ENCODE data around the gene NKD1. TPM values are rescaled to one million over a fixed set of nuclear protein-coding genes. Genes with fewer than 3 reads are reported as not detected.

NKD1 gene
- total and polyA plus RNA-seq, 4 donors, result 2.3 to 14.1 (median 8.0) TPM

- TF ChIP-seq CTCF (IDR thresholded peaks at IDR 0.05; ENCODE audit: control extremely low read depth, extremely low read depth), result no peak
- H3K4me1 ChIP-seq (ENCODE audit: control insufficient read depth in 5 of 5, insufficient read depth in 5 of 5, low read length in 5 of 5), result peaks cover 0 to 13% (median 5%) of the 10 kb centered on the region in 5 donors
- ATAC-seq (ENCODE audit: insufficient read depth, low FRiP score) (no peak), DNase-seq (no peak)
- H3K4me3 ChIP-seq, result no peak overlapping the region
- peaks cover 0 to 3% (median 0%) of the 10 kb centered on the region in 4 donors for H3K9me3 ChIP-seq (ENCODE audit: control insufficient read depth in 4 of 4, insufficient read depth in 3 of 4, low read length in 3 of 4)
- WGBS, 2 donors, result 59 to 79% methylated on average over 5 of the region's 5 CpGs
- H3K27ac ChIP-seq (ENCODE audit: low read depth in 1 of 2, low read length in 1 of 2), result no peak overlapping the region
- no peak overlapping the region for H3K9ac ChIP-seq (ENCODE audit: insufficient read depth in 1 of 2, low read length in 2 of 2)
- H3K36me3 ChIP-seq (ENCODE audit: control insufficient read depth in 4 of 4, insufficient read depth in 4 of 4, low read length in 4 of 4), result no peaks in the 10 kb centered on the region
- H3K27me3 ChIP-seq (ENCODE audit: control insufficient read depth in 3 of 3, insufficient read depth in 3 of 3, low read length in 2 of 3), result no peaks in the 10 kb centered on the region
These were observed 116.1 kb downstream of the NKD1 start for GRCh38 chr16:50664270-50664669.

GRCh38 chr16:50665128-50665878, 117.1 kb downstream of the NKD1 start:
- WGBS, 2 donors, result 15 to 16% methylated on average over 40 of the region's 40 CpGs
- no peaks in the 10 kb centered on the region for H3K27me3 ChIP-seq (ENCODE audit: control insufficient read depth in 3 of 3, insufficient read depth in 3 of 3, low read length in 2 of 3)
- H3K4me1 ChIP-seq (ENCODE audit: control insufficient read depth in 5 of 5, insufficient read depth in 5 of 5, low read length in 5 of 5), result peaks cover 0 to 13% (median 5%) of the 10 kb centered on the region in 5 donors
- peak overlapping the region; percentile 5 to 40 for H3K27ac ChIP-seq (ENCODE audit: low read depth in 1 of 2, low read length in 1 of 2)
- TF ChIP-seq CTCF (IDR thresholded peaks at IDR 0.05; ENCODE audit: control extremely low read depth, extremely low read depth), result peak; percentile 87
- H3K9me3 ChIP-seq (ENCODE audit: control insufficient read depth in 4 of 4, insufficient read depth in 3 of 4, low read length in 3 of 4), result peaks cover 0 to 3% (median 0%) of the 10 kb centered on the region in 4 donors
- DNase-seq, result peak; percentile 87 to 88 (median 88)
- no peaks in the 10 kb centered on the region for H3K36me3 ChIP-seq (ENCODE audit: control insufficient read depth in 4 of 4, insufficient read depth in 4 of 4, low read length in 4 of 4)
- peak overlapping the region; percentile 19 for H3K4me3 ChIP-seq
- ATAC-seq (ENCODE audit: insufficient read depth, low FRiP score), result peak; percentile 94
- peak overlapping the region in 1 of 2 donors; percentile 75 for H3K9ac ChIP-seq (ENCODE audit: insufficient read depth in 1 of 2, low read length in 2 of 2)

GRCh38 chr16:50666658-50667496, 118.7 kb downstream of the NKD1 start:
- H3K27me3 ChIP-seq (ENCODE audit: control insufficient read depth in 3 of 3, insufficient read depth in 3 of 3, low read length in 2 of 3), result no peaks in the 10 kb centered on the region
- no peak for ATAC-seq (ENCODE audit: insufficient read depth, low FRiP score)
- peaks cover 2 to 10% (median 3%) of the 10 kb centered on the region in 4 donors for H3K9me3 ChIP-seq (ENCODE audit: control insufficient read depth in 4 of 4, insufficient read depth in 3 of 4, low read length in 3 of 4)
- no peak for DNase-seq
- no peak for TF ChIP-seq CTCF (IDR thresholded peaks at IDR 0.05; ENCODE audit: control extremely low read depth, extremely low read depth)
- H3K4me3 ChIP-seq, result no peak overlapping the region
- H3K27ac ChIP-seq (ENCODE audit: low read depth in 1 of 2, low read length in 1 of 2), result peak overlapping the region in 1 of 2 donors; percentile 53
- H3K4me1 ChIP-seq (ENCODE audit: control insufficient read depth in 5 of 5, insufficient read depth in 5 of 5, low read length in 5 of 5), result peaks cover 0 to 13% (median 5%) of the 10 kb centered on the region in 5 donors
- no peak overlapping the region for H3K9ac ChIP-seq (ENCODE audit: insufficient read depth in 1 of 2, low read length in 2 of 2)
- 39 to 68% methylated on average over 9 of the region's 9 CpGs for WGBS, 2 donors
- peaks cover 0 to 5% (median 0%) of the 10 kb centered on the region in 4 donors for H3K36me3 ChIP-seq (ENCODE audit: control insufficient read depth in 4 of 4, insufficient read depth in 4 of 4, low read length in 4 of 4)

All from lung (tissue), 12 donors.